ENCODE results near the gene TMEM169.

- TF ChIP-seq CTCF (IDR thresholded peaks at IDR 0.05; ENCODE audit: poor library complexity, severe bottlenecking) (no peak), MXI1 (conservative IDR thresholded peaks at IDR 0.05; ENCODE audit: poor library complexity, severe bottlenecking) (no peak), EZH2 (IDR thresholded peaks at IDR 0.05; ENCODE audit: borderline replicate concordance, insufficient read depth, low read length, poor library complexity, severe bottlenecking) (no peak)
These were observed 26.7 kb downstream of the TMEM169 start for GRCh38 chr2:216108310-216108966.

Measured in neural cell (in vitro differentiated cells).